ENCODE results near the gene EMID1. TPM values are rescaled to one million over a fixed set of nuclear protein-coding genes. Genes with fewer than 3 reads are reported as not detected.

EMID1 gene
- total RNA-seq, 1 experiment from 2014 or later, result 5.4 TPM

DNA sequence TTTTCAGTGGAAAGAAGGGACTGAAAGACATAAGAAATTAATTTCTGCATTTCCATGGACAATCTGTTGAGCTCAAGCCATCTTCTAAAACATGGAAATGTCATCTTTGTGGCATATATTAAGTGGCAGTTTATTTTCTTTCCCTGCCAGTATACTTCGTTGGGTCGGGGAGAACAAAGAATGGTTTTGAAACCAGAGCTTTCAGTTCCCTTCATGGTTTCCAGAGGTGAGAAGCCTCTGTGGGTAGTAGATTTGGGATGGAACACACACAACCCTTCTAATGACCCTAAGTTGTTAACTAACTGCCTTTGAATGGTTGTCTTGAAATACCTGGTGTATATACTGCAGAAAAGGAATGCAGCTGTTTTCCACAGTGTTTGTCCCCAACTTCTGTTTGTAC, 83.1 kb downstream of the EMID1 start:
- Histone ChIP-seq H4K91ac (ENCODE audit: insufficient read length, low read depth, low read length) (no peak overlapping the region), H3K56ac (ENCODE audit: insufficient read length, low read depth, low read length) (no peak overlapping the region), H3K23ac (ENCODE audit: insufficient read length, low read depth, low read length) (no peak overlapping the region), H2BK120ac (ENCODE audit: low read depth, low read length, poor library complexity, severe bottlenecking) (no peak overlapping the region), H3K18ac (ENCODE audit: insufficient read length, low read depth, low read length) (no peak overlapping the region), H2AFZ (ENCODE audit: low read length) (no peak overlapping the region), H3K27me3 (ENCODE audit: insufficient read depth, low read length) (no peaks in the 10 kb centered on the region), H4K20me1 (ENCODE audit: control insufficient read depth, insufficient read depth, insufficient read length) (no peaks in the 10 kb centered on the region), H3K14ac (ENCODE audit: insufficient read depth, low read length) (no peak overlapping the region), H3K27ac (ENCODE audit: insufficient read length, low read depth, low read length) (no peak overlapping the region), H2BK20ac (ENCODE audit: low read depth, low read length, poor library complexity, severe bottlenecking) (no peak overlapping the region), H3K9me3 (ENCODE audit: control insufficient read depth, low read depth, low read length) (no peaks in the 10 kb centered on the region), H3K79me2 (ENCODE audit: insufficient read depth, low read length) (no peaks in the 10 kb centered on the region), H2AK5ac (ENCODE audit: insufficient read length, low read length) (no peak overlapping the region), H3K9ac (ENCODE audit: extremely low read depth, insufficient read length, low read length) (no peak overlapping the region), H3K4me2 (ENCODE audit: insufficient read depth, insufficient read length, low read length) (no peak overlapping the region), H3T11ph (ENCODE audit: low read length) (no peak overlapping the region), H3K23me2 (ENCODE audit: insufficient read length, low read depth, low read length, poor library complexity, severe bottlenecking) (no peaks in the 10 kb centered on the region), H2BK12ac (ENCODE audit: insufficient read length, low read depth, low read length) (no peak overlapping the region), H2BK15ac (ENCODE audit: low read depth, low read length) (no peak overlapping the region), H3K4ac (ENCODE audit: low read depth, low read length) (no peak overlapping the region), H3K4me1 (ENCODE audit: insufficient read depth, low read length) (no peaks in the 10 kb centered on the region), H2BK5ac (ENCODE audit: insufficient read length, low read length) (no peak overlapping the region), H3K79me1 (ENCODE audit: insufficient read depth, low read depth, low read length, poor library complexity, severe bottlenecking) (peaks cover 4% of the 10 kb centered on the region), H4K8ac (replicated peaks; ENCODE audit: insufficient read length, low read depth, low read length) (no peak overlapping the region), H4K5ac (ENCODE audit: insufficient read length, low read depth, low read length) (no peak overlapping the region)
- TF ChIP-seq, protein P1, sequence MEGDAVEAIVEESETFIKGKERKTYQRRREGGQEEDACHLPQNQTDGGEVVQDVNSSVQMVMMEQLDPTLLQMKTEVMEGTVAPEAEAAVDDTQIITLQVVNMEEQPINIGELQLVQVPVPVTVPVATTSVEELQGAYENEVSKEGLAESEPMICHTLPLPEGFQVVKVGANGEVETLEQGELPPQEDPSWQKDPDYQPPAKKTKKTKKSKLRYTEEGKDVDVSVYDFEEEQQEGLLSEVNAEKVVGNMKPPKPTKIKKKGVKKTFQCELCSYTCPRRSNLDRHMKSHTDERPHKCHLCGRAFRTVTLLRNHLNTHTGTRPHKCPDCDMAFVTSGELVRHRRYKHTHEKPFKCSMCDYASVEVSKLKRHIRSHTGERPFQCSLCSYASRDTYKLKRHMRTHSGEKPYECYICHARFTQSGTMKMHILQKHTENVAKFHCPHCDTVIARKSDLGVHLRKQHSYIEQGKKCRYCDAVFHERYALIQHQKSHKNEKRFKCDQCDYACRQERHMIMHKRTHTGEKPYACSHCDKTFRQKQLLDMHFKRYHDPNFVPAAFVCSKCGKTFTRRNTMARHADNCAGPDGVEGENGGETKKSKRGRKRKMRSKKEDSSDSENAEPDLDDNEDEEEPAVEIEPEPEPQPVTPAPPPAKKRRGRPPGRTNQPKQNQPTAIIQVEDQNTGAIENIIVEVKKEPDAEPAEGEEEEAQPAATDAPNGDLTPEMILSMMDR (conservative IDR thresholded peaks at IDR 0.05), result no peak
- peaks cover 65 to 99% (median 97%) of the 10 kb centered on the region in 3 experiments; a peak in 6 of 7 replicates for H3K36me3 Mint-ChIP-seq (ENCODE audit: insufficient read depth in 1 of 3, low read depth in 3 of 3)
- no peaks in the 10 kb centered on the region for H3K27me3 Mint-ChIP-seq (ENCODE audit: low read depth)
- peaks cover 0 to 7% of the 10 kb centered on the region in 2 experiments; a peak in 1 of 4 replicates for H3K4me1 Mint-ChIP-seq
- H3K9me3 Mint-ChIP-seq, result no peaks in the 10 kb centered on the region
- peak overlapping the region in 2 of 3 experiments; percentile 40 to 87; a peak in 3 of 7 replicates for H3K27ac Mint-ChIP-seq
- H3K4me3 Mint-ChIP-seq, result no peak overlapping the region
- no CpG with 5 or more reads among the region's 2 CpGs for WGBS (ENCODE audit: extremely low coverage, insufficient read length, low lambda C conversion rate)
- no peak for DNase-seq

All from H9 (cell line).